ENCODE results near the gene C2CD3. TPM values are rescaled to one million over a fixed set of nuclear protein-coding genes. Genes with fewer than 3 reads are reported as not detected.

Gene C2CD3
- polyA plus RNA-seq, 3 donors, result 0.87 to 12.1 (median 2.9) TPM

- H3K36me3 Mint-ChIP-seq, result peaks cover 58 to 79% of the 10 kb centered on the region in 2 donors
- no peak overlapping the region for H3K27ac ChIP-seq (ENCODE audit: low read depth in 1 of 2, low read length in 2 of 2)
- TF ChIP-seq CTCF (IDR thresholded peaks at IDR 0.05), result no peak
- no peak overlapping the region for H3K4me3 Mint-ChIP-seq
- H2AFZ ChIP-seq (ENCODE audit: insufficient read depth, low read depth, low read length, poor library complexity, severe bottlenecking), result no peak overlapping the region
- H3K9me3 ChIP-seq (replicated peaks in 1 of 2; ENCODE audit: control insufficient read depth in 1 of 2, insufficient read depth in 1 of 2, low read length in 2 of 2), result no peaks in the 10 kb centered on the region
- no peak overlapping the region for H3K27ac Mint-ChIP-seq
- no peak overlapping the region for H3K4me3 ChIP-seq (replicated peaks in 1 of 3; ENCODE audit: low read depth in 2 of 3, low read length in 3 of 3)
- H3K27me3 ChIP-seq (ENCODE audit: control insufficient read depth in 2 of 2, insufficient read depth in 2 of 2, low read length in 2 of 2), result no peaks in the 10 kb centered on the region
- no peak for DNase-seq
- H3K4me1 Mint-ChIP-seq, result no peaks in the 10 kb centered on the region
- H3K4me1 ChIP-seq (ENCODE audit: control insufficient read depth in 1 of 2, insufficient read depth in 2 of 2, low read length in 2 of 2), result no peaks in the 10 kb centered on the region
- no peak overlapping the region for H3K9ac ChIP-seq (ENCODE audit: insufficient read depth, low read length, poor library complexity, severe bottlenecking)
- H3K36me3 ChIP-seq (replicated peaks in 1 of 2; ENCODE audit: control insufficient read depth in 1 of 2, insufficient read depth in 2 of 2, low read length in 2 of 2), result peaks cover 32 to 83% of the 10 kb centered on the region in 2 donors
- no peaks in the 10 kb centered on the region for H3K79me2 ChIP-seq (ENCODE audit: insufficient read depth, low read length)
- 100% methylated on average over 1 of the region's 3 CpGs for WGBS (ENCODE audit: insufficient coverage)
- peaks cover 0 to 5% (median 3%) of the 10 kb centered on the region in 7 donors for H3K9me3 Mint-ChIP-seq
- H4K20me1 ChIP-seq (ENCODE audit: insufficient read depth, low read length), result no peaks in the 10 kb centered on the region
- H3K27me3 Mint-ChIP-seq (ENCODE audit: low read depth in 3 of 3), result no peaks in the 10 kb centered on the region
- H3K4me2 ChIP-seq (replicated peaks; ENCODE audit: extremely low read depth, low read length, poor library complexity, severe bottlenecking), result no peak overlapping the region
- intact Hi-C loops (cut with micrococcal nuclease), result no loop called here
Observed at GRCh38 chr11:74134661-74135060, 36.1 kb downstream of the C2CD3 start.

- Mint-ChIP-seq H3K4me1 (no peaks in the 10 kb centered on the region), H3K27ac (no peak overlapping the region), H3K36me3 (peaks cover 48 to 77% of the 10 kb centered on the region in 2 donors), H3K9me3 (peaks cover 0 to 5% (median 3%) of the 10 kb centered on the region in 7 donors), H3K27me3 (ENCODE audit: low read depth in 3 of 3) (no peaks in the 10 kb centered on the region), H3K4me3 (no peak overlapping the region)
- WGBS (ENCODE audit: insufficient coverage), result 80% methylated on average over 1 of the region's 3 CpGs
- no peak overlapping the region for H3K4me2 ChIP-seq (replicated peaks; ENCODE audit: extremely low read depth, low read length, poor library complexity, severe bottlenecking)
- DNase-seq, result no peak
- H2AFZ ChIP-seq (ENCODE audit: insufficient read depth, low read depth, low read length, poor library complexity, severe bottlenecking), result no peak overlapping the region
- peaks cover 26 to 71% of the 10 kb centered on the region in 2 donors for H3K36me3 ChIP-seq (replicated peaks in 1 of 2; ENCODE audit: control insufficient read depth in 1 of 2, insufficient read depth in 2 of 2, low read length in 2 of 2)
- H3K9ac ChIP-seq (ENCODE audit: insufficient read depth, low read length, poor library complexity, severe bottlenecking), result no peak overlapping the region
- no peaks in the 10 kb centered on the region for H4K20me1 ChIP-seq (ENCODE audit: insufficient read depth, low read length)
- intact Hi-C loops (cut with micrococcal nuclease), result no loop called here
- H3K27ac ChIP-seq (ENCODE audit: low read depth in 1 of 2, low read length in 2 of 2), result no peak overlapping the region
- H3K4me3 ChIP-seq (replicated peaks in 1 of 3; ENCODE audit: low read depth in 2 of 3, low read length in 3 of 3), result no peak overlapping the region
- H3K4me1 ChIP-seq (ENCODE audit: control insufficient read depth in 1 of 2, insufficient read depth in 2 of 2, low read length in 2 of 2), result no peaks in the 10 kb centered on the region
- H3K27me3 ChIP-seq (ENCODE audit: control insufficient read depth in 2 of 2, insufficient read depth in 2 of 2, low read length in 2 of 2), result no peaks in the 10 kb centered on the region
- TF ChIP-seq CTCF (IDR thresholded peaks at IDR 0.05), result no peak
- no peaks in the 10 kb centered on the region for H3K79me2 ChIP-seq (ENCODE audit: insufficient read depth, low read length)
- H3K9me3 ChIP-seq (replicated peaks in 1 of 2; ENCODE audit: control insufficient read depth in 1 of 2, insufficient read depth in 1 of 2, low read length in 2 of 2), result no peaks in the 10 kb centered on the region
Observed at GRCh38 chr11:74133436-74133835, 37.4 kb downstream of the C2CD3 start.

Measured in CD14-positive monocyte (primary cell).